GM18861 (cell line): ENCODE data around the gene HCRTR1.

ENCODE experiments used
- ATAC-seq: cut with Tn5 transposase; IDR thresholded peaks from one replicate; pipeline ENCODE4 v1.9.1; 2021; ENCODE audit not compliant: unreplicated experiment

Gene HCRTR1

DNA sequence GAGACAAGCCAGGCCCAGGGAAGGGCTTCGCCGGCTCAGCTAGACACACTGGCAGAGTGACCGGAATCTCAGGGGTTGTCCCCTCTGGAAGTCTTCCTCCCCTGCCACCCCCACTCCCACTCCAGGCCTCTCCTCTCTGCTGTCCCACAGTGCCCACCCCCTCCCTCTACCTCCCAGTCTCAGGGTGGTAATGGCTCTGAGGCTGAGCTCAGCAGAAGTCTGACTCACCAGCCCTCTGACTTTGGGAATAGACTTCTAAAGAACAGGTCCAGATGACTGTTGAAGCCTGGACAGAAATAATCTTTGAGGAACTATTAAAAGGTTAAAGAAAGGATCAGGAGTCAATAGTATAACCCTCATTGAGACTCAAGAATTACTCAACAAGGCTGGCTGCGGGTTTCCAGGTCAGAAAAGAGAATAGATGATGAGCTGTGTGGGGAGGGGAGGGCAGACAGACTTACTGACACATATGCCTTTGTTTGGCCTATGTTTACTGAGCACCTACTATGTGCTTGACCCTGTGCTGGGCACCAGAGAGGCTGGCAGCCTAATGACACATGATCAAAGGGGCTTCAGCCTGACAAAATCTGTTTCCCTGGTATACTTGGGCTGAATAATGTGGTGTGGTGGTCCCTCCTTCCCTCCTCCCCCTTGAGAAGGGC, 8.2 kb downstream of the HCRTR1 start:
- no peak for ATAC-seq

- no peak for ATAC-seq
Observed at GRCh38 chr1:31626223-31627207, 9.0 kb downstream of the HCRTR1 start.

DNA sequence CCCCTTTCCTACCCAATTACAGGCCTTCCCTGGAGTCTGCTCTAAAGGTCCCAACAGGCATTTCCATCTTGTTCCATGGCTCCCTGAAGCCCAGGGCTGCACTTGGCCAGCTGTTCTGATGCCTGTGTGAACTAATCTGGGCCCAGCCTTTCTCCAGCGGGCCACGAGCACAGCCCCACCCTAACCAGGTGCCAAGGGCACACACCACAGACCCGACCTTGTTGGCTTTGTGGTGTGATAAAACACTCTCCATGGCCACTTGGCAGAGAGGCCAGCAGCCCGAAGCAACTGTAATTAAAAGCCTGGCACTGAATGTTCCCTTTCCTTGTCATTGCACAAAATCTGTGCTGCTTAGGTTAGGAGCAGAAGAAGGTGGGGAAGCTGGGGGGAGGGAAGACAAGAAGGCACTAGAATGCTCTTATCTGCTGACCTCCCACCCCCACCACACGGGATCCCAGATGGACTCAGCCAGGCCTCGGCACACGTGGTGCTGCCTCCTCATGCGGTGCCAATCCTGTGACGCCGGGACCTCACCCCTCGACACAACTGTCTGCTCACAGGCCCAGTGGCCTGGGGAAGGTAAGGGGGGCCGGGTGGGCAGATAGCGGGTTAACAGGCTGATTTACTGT, 9.9 kb downstream of the HCRTR1 start:
- no peak for ATAC-seq

DNA sequence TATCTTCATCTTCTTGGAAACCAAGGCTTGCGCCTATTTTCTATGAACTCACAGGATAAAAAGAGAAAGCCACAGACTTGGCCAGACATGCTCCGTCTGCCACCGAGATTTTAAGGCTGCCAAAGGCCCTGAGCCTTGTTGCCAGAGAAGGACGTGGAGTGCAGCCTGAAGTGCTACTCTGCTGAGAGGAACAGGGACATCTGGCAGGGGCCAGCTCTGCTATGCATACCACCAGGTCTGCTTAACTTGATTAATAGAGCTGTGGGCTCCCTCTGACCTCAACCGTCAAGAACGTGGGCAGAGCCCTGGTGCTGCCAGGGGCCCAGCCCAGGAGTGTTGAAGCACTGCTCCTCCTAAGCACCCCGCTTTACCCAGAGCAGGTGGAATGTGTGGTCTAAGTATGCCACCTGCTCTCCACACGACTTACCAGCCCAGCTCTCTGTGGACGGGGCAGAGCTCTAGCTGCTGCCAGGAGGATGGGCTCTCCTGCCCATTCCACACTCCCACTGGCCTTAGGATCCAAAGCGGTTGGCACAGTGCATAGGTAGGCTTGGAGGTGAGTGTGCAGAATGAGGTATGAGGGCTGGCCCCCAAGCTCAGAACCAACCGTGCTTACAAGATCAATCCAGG, 10.6 kb downstream of the HCRTR1 start:
- ATAC-seq = no peak

DNA sequence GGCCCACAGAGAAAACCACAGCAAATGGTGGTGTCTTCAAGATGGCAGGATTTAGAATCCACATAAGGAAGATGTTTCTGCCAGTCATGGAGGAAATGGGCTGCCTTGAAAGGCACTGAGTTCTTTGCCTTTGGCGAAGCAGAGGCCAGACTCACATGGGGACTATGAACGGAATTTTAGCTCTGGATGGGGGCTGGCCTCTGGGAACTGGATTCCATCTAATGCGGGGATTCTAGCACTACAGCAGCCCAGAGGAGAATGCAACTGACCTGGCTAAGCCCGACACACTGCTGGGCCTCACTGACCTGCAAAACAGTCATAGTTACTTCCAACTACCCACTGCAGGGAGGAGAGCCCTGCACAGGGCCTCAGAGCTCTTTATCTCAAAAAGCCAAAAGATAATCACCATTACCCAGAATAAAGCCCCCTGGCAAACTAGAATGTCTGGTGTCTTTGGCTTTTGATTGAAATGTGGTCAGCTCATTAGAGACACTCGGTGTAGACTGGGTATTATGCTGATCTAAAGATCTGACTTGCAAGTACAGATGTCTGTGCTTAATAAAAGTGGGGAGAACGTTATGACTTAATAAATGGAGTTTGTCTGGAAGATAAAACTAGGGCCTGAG, 11.6 kb downstream of the HCRTR1 start:
- no peak for ATAC-seq

DNA sequence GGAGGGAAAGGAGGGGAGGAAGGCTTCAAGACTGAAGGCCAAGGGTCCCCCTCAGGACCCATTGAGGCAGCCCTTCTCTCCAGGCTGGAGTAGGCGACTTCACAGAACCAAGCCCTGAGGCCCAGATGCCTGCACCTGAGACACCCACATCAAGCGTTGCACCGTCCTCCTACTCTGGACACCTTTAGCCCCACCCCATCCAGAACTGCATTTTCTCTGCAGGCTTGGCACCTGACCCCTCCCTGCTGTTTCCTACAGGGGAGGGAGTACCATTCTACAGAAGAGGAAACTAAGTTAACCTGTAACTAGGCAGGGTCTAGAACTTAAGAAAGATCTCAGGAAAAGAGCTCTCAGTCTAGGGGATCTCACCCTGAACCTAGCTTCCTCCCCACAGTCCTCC, 15.2 kb downstream of the HCRTR1 start:
- ATAC-seq = no peak

- ATAC-seq = no peak
Observed at GRCh38 chr1:31633117-31633516, 15.6 kb downstream of the HCRTR1 start.

GRCh38 chr1:31637915-31638673, 20.6 kb downstream of the HCRTR1 start:
- ATAC-seq = no peak

- no peak for ATAC-seq
Observed at GRCh38 chr1:31639543-31639942, 22.1 kb downstream of the HCRTR1 start.

DNA sequence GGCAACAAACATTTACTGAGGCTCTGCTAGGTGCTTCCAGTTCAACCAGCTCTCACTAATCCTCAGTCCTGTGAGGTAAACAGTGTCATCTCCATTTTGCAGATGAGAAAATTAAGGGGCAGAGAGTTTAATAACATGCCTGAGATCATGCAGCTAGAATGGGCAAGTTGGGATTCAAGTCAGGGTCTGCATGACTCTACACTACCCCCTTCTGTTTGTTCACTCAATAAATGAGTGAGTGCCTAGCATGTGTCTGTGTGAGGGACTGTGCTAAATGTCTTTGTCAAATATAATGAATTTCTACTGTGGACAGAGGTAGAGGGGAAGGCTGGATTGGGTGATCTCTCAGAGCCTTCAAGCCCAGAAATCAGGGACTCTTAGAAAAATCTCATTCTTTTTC, 22.7 kb downstream of the HCRTR1 start:
- ATAC-seq = no peak

- no peak for ATAC-seq
Observed at GRCh38 chr1:31640964-31641363, 23.5 kb downstream of the HCRTR1 start.

DNA sequence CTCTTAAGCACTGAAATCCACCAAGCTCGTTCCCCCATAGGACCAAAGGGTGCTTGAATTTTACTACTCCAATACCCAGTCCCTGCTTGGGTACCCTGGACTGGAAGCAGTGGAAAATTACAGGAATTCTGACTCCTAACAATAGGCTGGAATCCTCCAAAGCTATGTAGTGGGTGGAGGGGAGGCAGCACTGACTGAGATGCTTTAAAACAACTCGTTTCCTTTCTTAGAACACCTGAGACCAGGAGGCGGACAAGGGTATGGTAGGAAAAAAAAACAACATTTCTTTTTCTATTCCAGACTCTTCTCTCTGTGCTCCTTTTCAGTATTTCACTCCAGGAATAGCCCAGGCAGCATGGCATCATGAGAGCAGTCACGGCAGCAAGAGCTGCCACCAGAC, 24.9 kb downstream of the HCRTR1 start:
- ATAC-seq = no peak

- ATAC-seq = no peak
Observed at GRCh38 chr1:31642897-31643296, 25.4 kb downstream of the HCRTR1 start.

GRCh38 chr1:31643976-31644559, 26.6 kb downstream of the HCRTR1 start:
- ATAC-seq = no peak

DNA sequence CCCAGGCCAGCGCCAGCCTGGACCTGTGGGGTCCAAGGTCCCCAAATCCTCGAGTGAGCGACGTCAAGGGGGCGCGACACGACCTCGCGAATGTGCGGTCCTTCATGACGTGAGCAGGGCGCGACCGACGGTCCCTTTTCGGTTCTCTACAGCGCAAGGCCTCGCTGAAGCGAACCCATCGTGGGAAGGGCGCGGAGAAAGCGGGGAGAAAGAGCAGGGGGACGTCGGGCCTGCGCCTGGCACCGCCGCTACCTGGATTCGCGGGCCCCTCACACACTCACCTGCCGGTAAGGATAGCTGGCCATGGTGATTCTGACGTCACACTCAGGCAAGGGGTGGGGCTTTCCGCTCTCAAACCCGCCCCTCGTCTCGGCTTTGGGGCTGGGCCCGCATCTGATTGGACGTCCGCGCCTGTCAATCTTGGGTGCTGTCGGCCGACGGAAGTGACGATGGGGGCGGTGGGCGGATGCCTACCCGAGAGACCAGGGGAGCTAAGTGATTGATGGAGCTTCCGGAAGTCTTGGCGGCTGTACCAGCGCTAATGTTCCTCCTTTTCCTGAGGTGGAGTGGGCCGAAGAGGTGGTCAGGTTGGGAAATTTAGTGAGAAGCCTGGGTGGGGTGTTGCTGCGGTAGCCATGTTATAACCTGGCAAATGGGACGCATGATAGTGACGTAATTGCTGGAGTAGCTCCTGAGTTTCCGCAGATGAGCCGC, 27.2 kb downstream of the HCRTR1 start, which contains the start of gene PEF1:
PEF1 (minus strand) TSS at position 317 of the 714 bp plus-strand sequence; CDS start at position 305, 12 bp downstream.
- ATAC-seq = peak; percentile 77

GRCh38 chr1:31645274-31645568, 27.7 kb downstream of the HCRTR1 start:
- ATAC-seq = no peak

- ATAC-seq = no peak
Observed at GRCh38 chr1:31646259-31646960, 28.9 kb downstream of the HCRTR1 start.

- no peak for ATAC-seq
Observed at GRCh38 chr1:31647106-31647505, 29.6 kb downstream of the HCRTR1 start.

GRCh38 chr1:31648190-31648589, 30.7 kb downstream of the HCRTR1 start:
- no peak for ATAC-seq
